A549 (cell line): ENCODE measurements around the gene FCHO2. TPM values are rescaled to one million over a fixed set of nuclear protein-coding genes. Genes with fewer than 3 reads are reported as not detected.

Experiments used
- ATAC-seq, 2 experiments: fragments of 200-7000 bp in 1 of 2; fragments of >200 bp in 1 of 2; cut with Nextera tagmentation in 1 of 2; cut with Tn5 transposase in 1 of 2; 3 replicates each; pipeline versions ENCODE4 v1.8.0 to v1.9.1; 2018 to 2020; ENCODE audit warnings: mild to moderate bottlenecking in 1 of 2, moderate library complexity in 1 of 2
- CTCF ChIA-PET: fragments of 300-600 bp; sonication (Branson Sonifier 250); formaldehyde crosslinking; extraction: SDS; loops from one replicate; lab custom pipeline; 2021; ENCODE audit warnings: antibody characterized with exemption, inconsistent platforms; lab: Yijun Ruan, JAX
- POLR2A ChIA-PET: fragments of 350-600 bp; formaldehyde crosslinking; extraction: SDS; loops from one replicate; lab custom pipeline; 2021; ENCODE audit warnings: antibody characterized with exemption, inconsistent platforms; lab: Yijun Ruan, JAX
- DNase-seq, 2 experiments: peaks; one replicate each; pipeline versions ENCODE4 v3.0.0 to v3.0.0-alpha.2; 2011 to 2016; ENCODE audit warnings: low read depth in 1 of 2, low spot score in 1 of 2
- FAIRE-seq: peaks from 2 replicates; lab custom pipeline; 2011; peaks lifted over from hg19 to GRCh38; lab: Jason Lieb, UNC
- H3K27ac ChIP-seq, 2 experiments: fragments of >200 bp; sonication (Bioruptor Twin); formaldehyde crosslinking; 3 replicates each; pipeline ENCODE4 v1.5.1; 2016 to 2017
- H3K4me1 ChIP-seq: fragments of >200 bp; sonication (Bioruptor Twin); formaldehyde crosslinking; 3 replicates; pipeline ENCODE4 v1.6.1; 2016
- H3K4me2 ChIP-seq: fragments of >200 bp; sonication (Bioruptor Twin); formaldehyde crosslinking; 3 replicates; pipeline ENCODE4 v1.6.1; 2016
- H3K4me3 ChIP-seq: fragments of >200 bp; sonication (Bioruptor Twin); formaldehyde crosslinking; 3 replicates; pipeline ENCODE4 v1.5.1; 2016
- H3K9me3 ChIP-seq: fragments of >200 bp; sonication (Bioruptor Twin); formaldehyde crosslinking; 3 replicates; pipeline ENCODE4 v1.6.1; 2016
- BCL3 ChIP-seq: fragments of >200 bp; sonication (Bioruptor Twin); formaldehyde crosslinking; IDR thresholded peaks from 3 replicates; pipeline ENCODE4 v1.6.1; 2016
- CBX8 ChIP-seq: fragments of 200-600 bp; sonication (generic); IDR thresholded peaks from 2 replicates; pipeline ENCODE4 v1.6.1; 2016
- EHMT2 ChIP-seq: fragments of 200-600 bp; sonication (generic); IDR thresholded peaks from 2 replicates; pipeline ENCODE4 v1.6.1; 2016; ENCODE audit warnings: antibody characterized with exemption, low read depth, mild to moderate bottlenecking, moderate library complexity
- ESRRA ChIP-seq: fragments of 150-350 bp; IDR thresholded peaks from 2 replicates; pipeline ENCODE4 v1.6.1; 2014; ENCODE audit warnings: mild to moderate bottlenecking, low read length, borderline replicate concordance
- FOSB ChIP-seq: fragments of 250-450 bp; sonication (Bioruptor Pico); IDR thresholded peaks from 2 replicates; pipeline ENCODE4 v1.5.0; 2020; ENCODE audit warnings: mild to moderate bottlenecking, moderate library complexity
- FOXS1 ChIP-seq: fragments of 250-450 bp; sonication (Bioruptor Pico); IDR thresholded peaks from 2 replicates; pipeline ENCODE4 v1.5.0; 2020; ENCODE audit warnings: mild to moderate bottlenecking, moderate library complexity
- GATA3 ChIP-seq: IDR thresholded peaks from 2 replicates; pipeline ENCODE4 v1.6.1; 2012; ENCODE audit warnings: borderline replicate concordance
- HDAC2 ChIP-seq: fragments of 200-600 bp; sonication (generic); IDR thresholded peaks from 2 replicates; pipeline ENCODE4 v1.6.1; 2016
- HEYL ChIP-seq: fragments of 250-450 bp; sonication (Bioruptor Pico); IDR thresholded peaks from 2 replicates; pipeline ENCODE4 v1.8.0; 2021; ENCODE audit warnings: mild to moderate bottlenecking, moderate library complexity
- HOXB5 ChIP-seq: fragments of 250-450 bp; sonication (Bioruptor Pico); IDR thresholded peaks from 2 replicates; pipeline ENCODE4 v1.5.0; 2020; ENCODE audit warnings: mild to moderate bottlenecking, moderate library complexity
- JUN ChIP-seq, 2 experiments: fragments of >200 bp; sonication (Bioruptor Twin); formaldehyde crosslinking; IDR thresholded peaks; 2 replicates in 1 of 2; 3 replicates in 1 of 2; pipeline ENCODE4 v1.6.1; 2016 to 2017
- KDM1A ChIP-seq: fragments of 200-600 bp; sonication (generic); IDR thresholded peaks from 2 replicates; pipeline ENCODE4 v1.6.1; 2016; ENCODE audit warnings: low read depth, mild to moderate bottlenecking
- KDM5A ChIP-seq: fragments of 200-600 bp; sonication (generic); IDR thresholded peaks from 2 replicates; pipeline ENCODE4 v1.6.1; 2016; ENCODE audit warnings: antibody characterized with exemption, mild to moderate bottlenecking
- MAFK ChIP-seq: fragments of 450-650 bp; IDR thresholded peaks from 2 replicates; pipeline ENCODE4 v1.6.1; 2014; ENCODE audit not compliant: partially characterized antibody
- MAZ ChIP-seq: fragments of 150-350 bp; IDR thresholded peaks from 2 replicates; pipeline ENCODE4 v1.6.1; 2014; ENCODE audit warnings: antibody characterized with exemption, low read depth, low read length, borderline replicate concordance
- NPAS2 ChIP-seq: fragments of 250-450 bp; sonication (Bioruptor Pico); IDR thresholded peaks from 2 replicates; pipeline ENCODE4 v1.8.0; 2022; ENCODE audit warnings: mild to moderate bottlenecking, moderate library complexity, borderline replicate concordance
- POLR2A ChIP-seq: IDR thresholded peaks from 2 replicates; pipeline ENCODE4 v1.6.1; 2012; ENCODE audit warnings: mild to moderate bottlenecking, low read length
- POLR2AphosphoS2 ChIP-seq: conservative IDR thresholded peaks from 2 replicates; pipeline ENCODE4 v1.6.1; 2012; ENCODE audit warnings: low read length, improper control_type of control experiment, inconsistent platforms
- RAD21 ChIP-seq, 2 experiments: fragments of >200 bp in 1 of 2; sonication (Bioruptor Twin) in 1 of 2; formaldehyde crosslinking in 1 of 2; IDR thresholded peaks in 1 of 2; conservative IDR thresholded peaks in 1 of 2; 2 replicates in 1 of 2; 3 replicates in 1 of 2; pipeline ENCODE4 v1.6.1; 2012 to 2018; ENCODE audit warnings: inconsistent platforms in 1 of 2
- REST ChIP-seq: fragments of 200-600 bp; sonication (generic); IDR thresholded peaks from 2 replicates; pipeline ENCODE4 v1.6.1; 2016; ENCODE audit warnings: antibody characterized with exemption, mild to moderate bottlenecking, moderate library complexity
- TFCP2L1 ChIP-seq: fragments of 250-450 bp; sonication (Bioruptor Pico); IDR thresholded peaks from 2 replicates; pipeline ENCODE4 v1.5.0; 2021; ENCODE audit warnings: mild to moderate bottlenecking
- WGBS: methylation state at CpG from one replicate; pipeline ENCODE4 v1.1.6; 2017; ENCODE audit errors: missing lambda C conversion rate; 5-methylcytosine and 5-hydroxymethylcytosine counted together
- polyA plus RNA-seq, 4 experiments: library from polyadenylated mRNA; depleted of rRNA in 3 of 4; stranded (reverse); fragments of >200 nt; fragmentation: RNase III in 1 of 4; extraction: RNeasy Plus Mini Kit Qiagen cat#74134 plus additional on column Dnase treatment in 1 of 4; gene quantifications; 2 replicates in 3 of 4; 3 replicates in 1 of 4; pipeline ENCODE4 v1.2.3, GENCODE V29; 2011 to 2017
- TF ChIP-seq, protein P1 (sequence below): fragments of 150-350 bp; IDR thresholded peaks from 2 replicates; pipeline ENCODE4 v1.6.1; 2014; ENCODE audit warnings: low read depth, mild to moderate bottlenecking, low read length
- TF ChIP-seq, protein P2 (sequence below): fragments of >200 bp; sonication (Bioruptor Twin); formaldehyde crosslinking; IDR thresholded peaks from 3 replicates; pipeline ENCODE4 v1.5.1; 2016

Gene FCHO2
- polyA plus RNA-seq, 2 of the 4 experiments (the other 2 are of a cell fraction): 9.1 to 14.9 TPM

DNA sequence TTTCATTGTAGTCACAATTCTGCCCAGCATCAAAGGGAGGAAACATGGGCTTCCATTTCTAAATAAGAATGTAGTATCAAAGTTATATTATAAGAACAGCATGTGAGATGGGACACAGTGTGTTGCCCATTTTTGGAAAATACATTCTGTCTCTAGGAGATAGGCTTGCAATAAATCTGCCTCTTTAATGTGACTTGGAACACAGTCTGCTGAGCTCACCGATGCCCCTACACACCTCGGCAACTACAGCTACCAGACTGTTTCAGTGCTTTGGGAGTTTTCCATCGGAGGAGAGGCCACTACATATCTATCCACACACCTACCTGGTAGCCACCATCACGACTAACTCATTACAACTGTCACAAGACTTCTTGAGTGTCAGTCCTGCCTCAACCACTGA, 18.9 kb upstream of the FCHO2 start:
- ATAC-seq: 0 out of 6 replicates have a peak, but pooled peaks of 1 of the 2 experiments have one; percentile 24
- 72% methylated on average over 4 of the region's 4 CpGs for WGBS
- Histone ChIP-seq H3K27ac (no peak overlapping the region), H3K4me1 (peaks cover 8% of the 10 kb centered on the region; the same call in 1 of the 3 replicates), H3K9me3 (no peaks in the 10 kb centered on the region), H3K4me2 (no peak overlapping the region), H3K4me3 (no peak overlapping the region)
- ChIA-PET CTCF (no interaction called here), POLR2A (no interaction called here)
- FAIRE-seq: no peak
- TF ChIP-seq MAFK (no peak), REST (no peak), GATA3 (no peak), MAZ (no peak), FOSB (CRISPR knock-in tag) (no peak), JUN (IDR thresholded peaks at IDR 0.05) (no peak), POLR2AphosphoS2 (no peak), KDM5A (no peak), RAD21 (conservative IDR thresholded peaks at IDR 0.05 in 1 of 2, IDR thresholded peaks at IDR 0.05 in 1 of 2) (no peak), HOXB5 (no peak), HDAC2 (no peak), BCL3 (no peak), EHMT2 (no peak)
- TF ChIP-seq, protein P1, sequence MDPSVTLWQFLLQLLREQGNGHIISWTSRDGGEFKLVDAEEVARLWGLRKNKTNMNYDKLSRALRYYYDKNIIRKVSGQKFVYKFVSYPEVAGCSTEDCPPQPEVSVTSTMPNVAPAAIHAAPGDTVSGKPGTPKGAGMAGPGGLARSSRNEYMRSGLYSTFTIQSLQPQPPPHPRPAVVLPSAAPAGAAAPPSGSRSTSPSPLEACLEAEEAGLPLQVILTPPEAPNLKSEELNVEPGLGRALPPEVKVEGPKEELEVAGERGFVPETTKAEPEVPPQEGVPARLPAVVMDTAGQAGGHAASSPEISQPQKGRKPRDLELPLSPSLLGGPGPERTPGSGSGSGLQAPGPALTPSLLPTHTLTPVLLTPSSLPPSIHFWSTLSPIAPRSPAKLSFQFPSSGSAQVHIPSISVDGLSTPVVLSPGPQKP: no peak
- TF ChIP-seq, protein P2, sequence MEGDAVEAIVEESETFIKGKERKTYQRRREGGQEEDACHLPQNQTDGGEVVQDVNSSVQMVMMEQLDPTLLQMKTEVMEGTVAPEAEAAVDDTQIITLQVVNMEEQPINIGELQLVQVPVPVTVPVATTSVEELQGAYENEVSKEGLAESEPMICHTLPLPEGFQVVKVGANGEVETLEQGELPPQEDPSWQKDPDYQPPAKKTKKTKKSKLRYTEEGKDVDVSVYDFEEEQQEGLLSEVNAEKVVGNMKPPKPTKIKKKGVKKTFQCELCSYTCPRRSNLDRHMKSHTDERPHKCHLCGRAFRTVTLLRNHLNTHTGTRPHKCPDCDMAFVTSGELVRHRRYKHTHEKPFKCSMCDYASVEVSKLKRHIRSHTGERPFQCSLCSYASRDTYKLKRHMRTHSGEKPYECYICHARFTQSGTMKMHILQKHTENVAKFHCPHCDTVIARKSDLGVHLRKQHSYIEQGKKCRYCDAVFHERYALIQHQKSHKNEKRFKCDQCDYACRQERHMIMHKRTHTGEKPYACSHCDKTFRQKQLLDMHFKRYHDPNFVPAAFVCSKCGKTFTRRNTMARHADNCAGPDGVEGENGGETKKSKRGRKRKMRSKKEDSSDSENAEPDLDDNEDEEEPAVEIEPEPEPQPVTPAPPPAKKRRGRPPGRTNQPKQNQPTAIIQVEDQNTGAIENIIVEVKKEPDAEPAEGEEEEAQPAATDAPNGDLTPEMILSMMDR: no peak
- DNase-seq: no peak

GRCh38 chr5:72937517-72938061, 18.3 kb upstream of the FCHO2 start:
- FAIRE-seq (no peak), ATAC-seq (no peak), DNase-seq (no peak)
- Histone ChIP-seq H3K4me1 (peaks cover 8% of the 10 kb centered on the region; the same call in 1 of the 3 replicates), H3K4me3 (no peak overlapping the region), H3K9me3 (no peaks in the 10 kb centered on the region), H3K27ac (no peak overlapping the region), H3K4me2 (no peak overlapping the region)
- 57% methylated on average over 3 of the region's 3 CpGs for whole genome bisulfite sequencing
- CTCF ChIA-PET: interaction anchor here (1.0 to 1.4 kb wide), 2 partner anchors 12 to 279 kb away, joined by 3 read pairs; no protein-coding TSS in a partner anchor
- POLR2A ChIA-PET: no interaction called here
- TF ChIP-seq ESRRA: no peak
- TF ChIP-seq, protein P1: no peak
- TF ChIP-seq FOXS1 (CRISPR knock-in tag): no peak
- no peak for TF ChIP-seq MAFK
- TF ChIP-seq REST: no peak
- no peak for TF ChIP-seq CBX8
- TF ChIP-seq NPAS2 (CRISPR knock-in tag): no peak
- TF ChIP-seq POLR2AphosphoS2: no peak
- no peak for TF ChIP-seq HEYL (CRISPR knock-in tag)
- TF ChIP-seq POLR2A: no peak
- TF ChIP-seq RAD21 (conservative IDR thresholded peaks at IDR 0.05 in 1 of 2, IDR thresholded peaks at IDR 0.05 in 1 of 2): no peak
- TF ChIP-seq TFCP2L1 (CRISPR knock-in tag): no peak
- no peak for TF ChIP-seq KDM1A
- no peak for TF ChIP-seq HOXB5
